ENCODE data around the gene SNRNP48. TPM values are rescaled to one million over a fixed set of nuclear protein-coding genes. Genes with fewer than 3 reads are reported as not detected.

The SNRNP48 gene
- total and polyA plus RNA-seq, 2 experiments from 2014 or later, result 7.6 to 14.6 TPM

DNA sequence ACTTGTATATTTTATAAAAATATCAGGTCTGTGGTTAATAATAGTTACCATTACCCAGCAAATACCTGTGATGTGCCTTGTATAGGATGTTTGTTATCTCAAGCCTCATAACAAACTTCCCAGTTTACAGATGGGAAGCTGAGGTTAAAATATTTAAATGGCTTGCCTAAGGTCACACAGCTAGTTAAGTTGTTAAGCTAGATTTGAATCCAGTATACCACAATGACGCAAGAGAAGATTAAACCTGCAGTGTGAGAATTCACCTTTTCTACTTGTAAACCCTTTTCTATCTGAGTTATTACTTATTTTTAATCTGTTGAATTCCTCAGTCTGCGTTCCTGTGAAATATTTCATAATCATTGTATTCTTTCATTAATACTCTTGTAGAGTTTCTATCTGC lies 43.6 kb upstream of the SNRNP48 start:
- H3K4me1 ChIP-seq (ENCODE audit: insufficient read depth), result peaks cover 37% of the 10 kb centered on the region
- no peak for DNase-seq (ENCODE audit: low spot score)
- no peak overlapping the region for H2AFZ ChIP-seq
- peak overlapping the region; percentile 75 for H3K4me2 ChIP-seq
- WGBS (ENCODE audit: low lambda C conversion rate, missing lambda C conversion rate), result 83% methylated on average over 2 of the region's 2 CpGs
- H3K36me3 ChIP-seq (replicated peaks; ENCODE audit: insufficient read depth, low read depth), result no peaks in the 10 kb centered on the region
- no peaks in the 10 kb centered on the region for H3K27me3 ChIP-seq
- no peaks in the 10 kb centered on the region for H4K20me1 ChIP-seq (ENCODE audit: insufficient read depth, poor library complexity, severe bottlenecking)
- H3K9me3 ChIP-seq (ENCODE audit: low read depth), result no peaks in the 10 kb centered on the region
- peaks cover 79% of the 10 kb centered on the region for H3K79me2 ChIP-seq
- H3K4me3 ChIP-seq, result no peak overlapping the region
- peak overlapping the region; percentile 98 for H3K27ac ChIP-seq
- H3K9me2 ChIP-seq (replicated peaks; ENCODE audit: insufficient read depth), result no peaks in the 10 kb centered on the region
- TF ChIP-seq EZH2 (IDR thresholded peaks at IDR 0.05; ENCODE audit: borderline replicate concordance) (no peak), EZH2phosphoT487 (IDR thresholded peaks at IDR 0.05; ENCODE audit: low read depth, severe bottlenecking, unreplicated experiment) (no peak)
- TF ChIP-seq, protein P1, sequence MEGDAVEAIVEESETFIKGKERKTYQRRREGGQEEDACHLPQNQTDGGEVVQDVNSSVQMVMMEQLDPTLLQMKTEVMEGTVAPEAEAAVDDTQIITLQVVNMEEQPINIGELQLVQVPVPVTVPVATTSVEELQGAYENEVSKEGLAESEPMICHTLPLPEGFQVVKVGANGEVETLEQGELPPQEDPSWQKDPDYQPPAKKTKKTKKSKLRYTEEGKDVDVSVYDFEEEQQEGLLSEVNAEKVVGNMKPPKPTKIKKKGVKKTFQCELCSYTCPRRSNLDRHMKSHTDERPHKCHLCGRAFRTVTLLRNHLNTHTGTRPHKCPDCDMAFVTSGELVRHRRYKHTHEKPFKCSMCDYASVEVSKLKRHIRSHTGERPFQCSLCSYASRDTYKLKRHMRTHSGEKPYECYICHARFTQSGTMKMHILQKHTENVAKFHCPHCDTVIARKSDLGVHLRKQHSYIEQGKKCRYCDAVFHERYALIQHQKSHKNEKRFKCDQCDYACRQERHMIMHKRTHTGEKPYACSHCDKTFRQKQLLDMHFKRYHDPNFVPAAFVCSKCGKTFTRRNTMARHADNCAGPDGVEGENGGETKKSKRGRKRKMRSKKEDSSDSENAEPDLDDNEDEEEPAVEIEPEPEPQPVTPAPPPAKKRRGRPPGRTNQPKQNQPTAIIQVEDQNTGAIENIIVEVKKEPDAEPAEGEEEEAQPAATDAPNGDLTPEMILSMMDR (IDR thresholded peaks at IDR 0.05; ENCODE audit: poor library complexity), result no peak

DNA sequence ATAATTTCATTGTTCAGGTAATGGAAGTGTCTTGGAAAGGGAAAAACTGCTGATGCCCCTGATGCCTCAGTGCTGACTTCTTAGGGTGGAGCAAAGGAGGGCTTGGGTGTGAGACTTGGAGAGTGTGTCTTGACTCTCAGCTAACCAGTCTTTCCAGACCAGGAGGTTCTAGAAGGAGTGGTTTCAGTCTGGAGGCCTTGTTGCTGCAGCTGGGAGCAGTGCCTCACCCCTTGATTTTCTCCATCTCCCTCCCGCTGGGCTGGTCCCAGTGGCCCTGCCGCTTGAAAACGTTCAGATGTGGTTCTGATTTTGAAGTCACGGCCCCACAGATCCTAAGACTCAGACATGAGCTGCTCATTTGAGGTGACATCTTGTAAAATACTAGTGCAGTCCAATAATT lies 43.1 kb upstream of the SNRNP48 start:
- H3K79me2 ChIP-seq, result peaks cover 84% of the 10 kb centered on the region
- no peaks in the 10 kb centered on the region for H4K20me1 ChIP-seq (ENCODE audit: insufficient read depth, poor library complexity, severe bottlenecking)
- WGBS (ENCODE audit: low lambda C conversion rate, missing lambda C conversion rate), result 64% methylated on average over 4 of the region's 4 CpGs

DNA sequence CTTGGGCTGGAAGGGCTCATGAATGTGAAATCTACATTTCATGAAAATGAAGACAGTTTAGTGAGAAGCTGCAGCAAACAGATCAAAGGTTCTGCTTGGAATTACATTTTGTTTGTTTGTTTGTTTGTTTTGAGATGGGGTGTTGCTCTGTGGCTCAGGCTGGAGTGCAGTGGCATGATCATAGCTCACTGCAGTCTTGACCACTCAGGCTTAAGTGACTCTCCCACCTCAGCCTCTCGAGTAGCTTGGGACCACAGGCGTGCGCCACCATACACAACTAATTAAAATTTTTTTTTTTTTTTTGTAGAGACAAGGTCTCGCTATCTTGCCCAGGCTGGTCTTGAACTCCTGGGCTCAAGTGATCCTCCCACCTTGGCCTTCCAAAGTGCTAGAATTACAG lies 42.7 kb upstream of the SNRNP48 start:
- Histone ChIP-seq H3K4me3 (no peak overlapping the region), H3K9me2 (replicated peaks; ENCODE audit: insufficient read depth) (no peaks in the 10 kb centered on the region), H3K9me3 (ENCODE audit: low read depth) (no peaks in the 10 kb centered on the region), H3K4me2 (peak overlapping the region; percentile 75), H3K36me3 (replicated peaks; ENCODE audit: insufficient read depth, low read depth) (no peaks in the 10 kb centered on the region), H2AFZ (no peak overlapping the region), H4K20me1 (ENCODE audit: insufficient read depth, poor library complexity, severe bottlenecking) (no peaks in the 10 kb centered on the region), H3K79me2 (peaks cover 84% of the 10 kb centered on the region), H3K27me3 (no peaks in the 10 kb centered on the region), H3K27ac (peak overlapping the region; percentile 98), H3K4me1 (ENCODE audit: insufficient read depth) (peaks cover 37% of the 10 kb centered on the region)
- no peak for DNase-seq (ENCODE audit: low spot score)
- TF ChIP-seq EZH2phosphoT487 (IDR thresholded peaks at IDR 0.05; ENCODE audit: low read depth, severe bottlenecking, unreplicated experiment) (no peak), EZH2 (IDR thresholded peaks at IDR 0.05; ENCODE audit: borderline replicate concordance) (no peak)
- TF ChIP-seq, protein P1 (IDR thresholded peaks at IDR 0.05; ENCODE audit: poor library complexity), result no peak
- WGBS (ENCODE audit: low lambda C conversion rate, missing lambda C conversion rate), result 95% methylated on average over 4 of the region's 4 CpGs

More for the DNA sequence above, 43.1 kb upstream of the SNRNP48 start:
- no peaks in the 10 kb centered on the region for H3K36me3 ChIP-seq (replicated peaks; ENCODE audit: insufficient read depth, low read depth)
- H3K4me1 ChIP-seq (ENCODE audit: insufficient read depth), result peaks cover 37% of the 10 kb centered on the region
- no peak for TF ChIP-seq EZH2phosphoT487 (IDR thresholded peaks at IDR 0.05; ENCODE audit: low read depth, severe bottlenecking, unreplicated experiment)
- TF ChIP-seq EZH2 (IDR thresholded peaks at IDR 0.05; ENCODE audit: borderline replicate concordance), result no peak
- TF ChIP-seq, protein P1 (IDR thresholded peaks at IDR 0.05; ENCODE audit: poor library complexity), result no peak
- H3K27ac ChIP-seq, result peak overlapping the region; percentile 98
- DNase-seq (ENCODE audit: low spot score), result no peak
- peak overlapping the region; percentile 75 for H3K4me2 ChIP-seq
- no peak overlapping the region for H2AFZ ChIP-seq
- H3K9me3 ChIP-seq (ENCODE audit: low read depth), result no peaks in the 10 kb centered on the region
- no peaks in the 10 kb centered on the region for H3K9me2 ChIP-seq (replicated peaks; ENCODE audit: insufficient read depth)
- no peaks in the 10 kb centered on the region for H3K27me3 ChIP-seq
- H3K4me3 ChIP-seq, result no peak overlapping the region

DNA sequence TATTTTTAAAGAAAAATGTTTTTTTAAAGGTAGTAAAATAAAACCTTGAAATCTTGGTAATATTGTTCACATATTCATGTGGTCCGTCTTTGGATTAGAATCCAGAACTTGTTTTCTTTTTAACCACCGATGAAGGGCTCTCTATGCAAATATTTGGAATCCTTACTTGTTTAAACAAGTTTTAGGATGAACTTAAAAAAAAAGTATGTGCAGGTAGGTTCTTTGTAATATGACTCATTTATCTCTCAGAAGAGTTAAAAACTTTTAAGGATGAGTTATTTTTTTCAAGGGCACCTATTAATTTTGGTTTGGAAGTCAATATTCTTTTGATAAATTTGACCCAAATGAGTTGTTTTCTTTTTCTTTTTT lies 39.6 kb upstream of the SNRNP48 start:
- TF ChIP-seq EZH2phosphoT487 (IDR thresholded peaks at IDR 0.05; ENCODE audit: low read depth, severe bottlenecking, unreplicated experiment), result no peak
- TF ChIP-seq EZH2 (IDR thresholded peaks at IDR 0.05; ENCODE audit: borderline replicate concordance), result no peak
- TF ChIP-seq, protein P1 (IDR thresholded peaks at IDR 0.05; ENCODE audit: poor library complexity), result no peak
- Histone ChIP-seq H3K9me3 (ENCODE audit: low read depth) (no peaks in the 10 kb centered on the region), H4K20me1 (ENCODE audit: insufficient read depth, poor library complexity, severe bottlenecking) (no peaks in the 10 kb centered on the region), H3K9me2 (replicated peaks; ENCODE audit: insufficient read depth) (no peaks in the 10 kb centered on the region), H3K27me3 (no peaks in the 10 kb centered on the region), H3K79me2 (peaks cover 87% of the 10 kb centered on the region), H2AFZ (no peak overlapping the region), H3K4me3 (no peak overlapping the region), H3K4me1 (ENCODE audit: insufficient read depth) (peaks cover 36% of the 10 kb centered on the region), H3K4me2 (no peak overlapping the region), H3K27ac (peak overlapping the region; percentile 98), H3K36me3 (replicated peaks; ENCODE audit: insufficient read depth, low read depth) (no peaks in the 10 kb centered on the region)
- WGBS (ENCODE audit: low lambda C conversion rate, missing lambda C conversion rate), result 58% methylated on average over 2 of the region's 2 CpGs
- no peak for DNase-seq (ENCODE audit: low spot score)
